MM.1S (cell line): Measurements from ENCODE around the gene COBL.

ENCODE experiments used
- DNase-seq: peaks from one replicate; pipeline ENCODE4 v3.0.0-alpha.2; 2015
- H2AFZ ChIP-seq: fragments of 300-600 bp; sonication (generic); 2 replicates; pipeline ENCODE4 v1.6.0; 2016; ENCODE audit warnings: antibody characterized with exemption, low read length
- H3F3A ChIP-seq: fragments of 300-600 bp; sonication (generic); 2 replicates; pipeline ENCODE4 v1.6.1; 2016; ENCODE audit warnings: mild to moderate bottlenecking, antibody characterized with exemption, low read length, moderate library complexity, mixed read lengths; ENCODE audit not compliant: insufficient read depth
- H3K27ac ChIP-seq: fragments of 300-600 bp; sonication (generic); 2 replicates; pipeline ENCODE4 v1.5.1; 2016; ENCODE audit warnings: mild to moderate bottlenecking, low read length
- H3K27me3 ChIP-seq: fragments of 300-600 bp; sonication (generic); replicated peaks from 2 replicates; pipeline ENCODE4 v1.6.0; 2016; ENCODE audit warnings: low read length; ENCODE audit not compliant: insufficient read depth
- H3K36me3 ChIP-seq: fragments of 300-600 bp; sonication (generic); replicated peaks from 2 replicates; pipeline ENCODE4 v1.6.1; 2016; ENCODE audit warnings: mild to moderate bottlenecking, low read length, mixed read lengths; ENCODE audit not compliant: insufficient read depth
- H3K4me1 ChIP-seq: fragments of 300-600 bp; sonication (generic); 2 replicates; pipeline ENCODE4 v1.6.1; 2016; ENCODE audit warnings: low read length, mixed read lengths
- H3K4me2 ChIP-seq: fragments of 300-600 bp; sonication (generic); 2 replicates; pipeline ENCODE4 v1.6.0; 2016; ENCODE audit warnings: low read depth, low read length
- H3K4me3 ChIP-seq: fragments of 300-600 bp; sonication (generic); 2 replicates; pipeline ENCODE4 v1.5.1; 2016; ENCODE audit warnings: low read length, mixed read lengths
- H3K79me2 ChIP-seq: fragments of 300-600 bp; sonication (generic); 2 replicates; pipeline ENCODE4 v1.6.1; 2016; ENCODE audit warnings: mixed run types, low read length, mixed read lengths
- H3K9ac ChIP-seq: fragments of 300-600 bp; sonication (generic); 2 replicates; pipeline ENCODE4 v1.6.1; 2016; ENCODE audit warnings: low read length, mixed read lengths
- H3K9me2 ChIP-seq: fragments of 300-600 bp; sonication (generic); replicated peaks from 2 replicates; pipeline ENCODE4 v1.6.1; 2016; ENCODE audit warnings: mild to moderate bottlenecking, low read length, mixed read lengths; ENCODE audit not compliant: insufficient read depth
- H3K9me3 ChIP-seq: fragments of 300-600 bp; sonication (generic); replicated peaks from 2 replicates; pipeline ENCODE4 v1.6.1; 2016; ENCODE audit warnings: mild to moderate bottlenecking, low read length, mixed read lengths; ENCODE audit not compliant: insufficient read depth
- H4K20me1 ChIP-seq: fragments of 300-600 bp; sonication (generic); 2 replicates; pipeline ENCODE4 v1.6.1; 2016; ENCODE audit warnings: mild to moderate bottlenecking, low read length, moderate library complexity, mixed read lengths; ENCODE audit not compliant: insufficient read depth
- EZH2 ChIP-seq: fragments of 300-600 bp; sonication (generic); optimal IDR thresholded peaks from 2 replicates; pipeline ENCODE3; 2017; ENCODE audit warnings: low read depth, mild to moderate bottlenecking, antibody characterized with exemption, low read length, mixed read lengths
- EZH2phosphoT487 ChIP-seq: fragments of 300-600 bp; sonication (generic); IDR thresholded peaks from 2 replicates; pipeline ENCODE4 v1.6.1; 2018; ENCODE audit warnings: antibody characterized with exemption, low read length
- TF ChIP-seq, protein P1 (sequence below): fragments of 300-600 bp; sonication (generic); IDR thresholded peaks from 2 replicates; pipeline ENCODE4 v1.5.1; 2016; ENCODE audit warnings: antibody characterized with exemption, low read length, mixed read lengths

Gene COBL

DNA sequence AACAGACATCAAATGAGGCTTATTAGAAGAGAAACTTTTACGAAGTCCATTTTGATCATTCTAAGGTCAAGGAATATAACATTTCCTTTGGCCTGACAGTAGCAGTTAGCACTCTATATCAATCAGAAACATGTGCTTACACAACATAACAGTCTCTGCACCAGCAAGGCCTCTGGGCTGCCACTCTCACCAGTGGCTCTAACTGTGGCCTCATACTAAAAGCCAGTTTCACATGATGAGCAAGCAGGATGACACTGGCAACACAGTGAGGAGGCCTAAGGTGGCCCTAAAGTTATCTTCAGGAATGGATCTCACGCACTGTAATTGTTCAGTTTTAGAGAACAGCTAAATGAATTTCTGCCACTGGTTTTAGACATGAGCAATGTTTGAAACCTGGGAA lies 126.8 kb downstream of the COBL start:
- TF ChIP-seq EZH2phosphoT487 (no peak), EZH2 (no peak)
- TF ChIP-seq, protein P1, sequence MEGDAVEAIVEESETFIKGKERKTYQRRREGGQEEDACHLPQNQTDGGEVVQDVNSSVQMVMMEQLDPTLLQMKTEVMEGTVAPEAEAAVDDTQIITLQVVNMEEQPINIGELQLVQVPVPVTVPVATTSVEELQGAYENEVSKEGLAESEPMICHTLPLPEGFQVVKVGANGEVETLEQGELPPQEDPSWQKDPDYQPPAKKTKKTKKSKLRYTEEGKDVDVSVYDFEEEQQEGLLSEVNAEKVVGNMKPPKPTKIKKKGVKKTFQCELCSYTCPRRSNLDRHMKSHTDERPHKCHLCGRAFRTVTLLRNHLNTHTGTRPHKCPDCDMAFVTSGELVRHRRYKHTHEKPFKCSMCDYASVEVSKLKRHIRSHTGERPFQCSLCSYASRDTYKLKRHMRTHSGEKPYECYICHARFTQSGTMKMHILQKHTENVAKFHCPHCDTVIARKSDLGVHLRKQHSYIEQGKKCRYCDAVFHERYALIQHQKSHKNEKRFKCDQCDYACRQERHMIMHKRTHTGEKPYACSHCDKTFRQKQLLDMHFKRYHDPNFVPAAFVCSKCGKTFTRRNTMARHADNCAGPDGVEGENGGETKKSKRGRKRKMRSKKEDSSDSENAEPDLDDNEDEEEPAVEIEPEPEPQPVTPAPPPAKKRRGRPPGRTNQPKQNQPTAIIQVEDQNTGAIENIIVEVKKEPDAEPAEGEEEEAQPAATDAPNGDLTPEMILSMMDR = no peak
- Histone ChIP-seq H3K36me3 (no peaks in the 10 kb centered on the region), H3K9me3 (no peaks in the 10 kb centered on the region), H3K27me3 (no peaks in the 10 kb centered on the region), H3K4me1 (no peaks in the 10 kb centered on the region), H4K20me1 (no peaks in the 10 kb centered on the region), H3K9ac (no peak overlapping the region), H3K9me2 (no peaks in the 10 kb centered on the region), H3K4me2 (no peak overlapping the region), H2AFZ (no peak overlapping the region), H3F3A (no peaks in the 10 kb centered on the region), H3K27ac (no peak overlapping the region), H3K4me3 (no peak overlapping the region), H3K79me2 (no peaks in the 10 kb centered on the region)
- no peak for DNase-seq

DNA sequence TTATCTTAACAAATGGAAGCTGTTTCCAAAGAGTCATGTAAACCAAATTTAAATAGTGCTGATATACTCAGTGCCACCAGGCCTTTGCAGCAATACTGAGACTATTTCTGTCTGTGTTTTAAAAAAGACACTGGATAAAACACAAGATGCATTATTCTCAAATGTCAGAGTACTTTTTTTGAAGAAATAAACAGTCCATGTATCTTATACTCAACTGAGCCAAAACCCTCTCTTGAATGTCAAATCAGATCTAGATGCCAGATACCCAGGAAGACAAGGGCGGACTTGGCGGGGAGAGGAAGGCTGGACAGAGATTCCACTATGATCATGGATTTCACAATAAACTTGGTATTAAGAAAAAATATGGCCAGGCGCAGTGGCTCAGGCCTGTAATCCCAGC lies 127.6 kb downstream of the COBL start:
- Histone ChIP-seq H4K20me1 (no peaks in the 10 kb centered on the region), H3F3A (no peaks in the 10 kb centered on the region), H3K27ac (no peak overlapping the region), H3K79me2 (no peaks in the 10 kb centered on the region), H3K36me3 (no peaks in the 10 kb centered on the region), H3K4me1 (no peaks in the 10 kb centered on the region), H2AFZ (no peak overlapping the region), H3K4me2 (no peak overlapping the region), H3K27me3 (no peaks in the 10 kb centered on the region), H3K9ac (no peak overlapping the region), H3K9me2 (no peaks in the 10 kb centered on the region), H3K9me3 (no peaks in the 10 kb centered on the region), H3K4me3 (no peak overlapping the region)
- no peak for DNase-seq
- TF ChIP-seq, protein P1 = no peak
- TF ChIP-seq EZH2phosphoT487 (no peak), EZH2 (no peak)

DNA sequence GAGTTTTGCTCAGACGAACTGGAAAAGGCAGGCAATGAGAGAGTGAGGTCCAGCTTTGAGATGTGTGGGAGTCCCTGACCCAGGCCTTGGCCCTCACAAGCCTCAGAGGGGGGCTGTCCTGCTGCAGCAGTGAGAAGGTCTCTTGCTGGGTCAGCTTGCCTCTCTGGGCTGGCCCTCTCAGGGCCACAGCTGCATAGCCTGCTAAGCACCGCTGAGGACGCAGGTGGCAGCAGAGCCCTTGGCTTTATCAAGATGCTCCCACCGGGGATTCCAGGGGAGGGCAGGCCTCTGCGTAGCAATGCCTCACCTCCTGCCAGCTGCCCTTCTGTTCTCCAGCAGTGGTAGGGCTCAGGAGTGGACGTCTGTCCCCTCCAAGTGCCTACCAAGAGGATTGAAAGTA lies 128.7 kb downstream of the COBL start:
- no peaks in the 10 kb centered on the region for H3K36me3 ChIP-seq
- no peaks in the 10 kb centered on the region for H3K9me2 ChIP-seq
- H3K9ac ChIP-seq = no peak overlapping the region
- no peaks in the 10 kb centered on the region for H4K20me1 ChIP-seq
- H3K9me3 ChIP-seq = no peaks in the 10 kb centered on the region
- no peak overlapping the region for H3K4me3 ChIP-seq
- no peaks in the 10 kb centered on the region for H3K79me2 ChIP-seq
- H3K4me2 ChIP-seq = no peak overlapping the region
- no peak for DNase-seq
- no peaks in the 10 kb centered on the region for H3K4me1 ChIP-seq
- no peaks in the 10 kb centered on the region for H3K27me3 ChIP-seq
- TF ChIP-seq EZH2phosphoT487 (no peak), EZH2 (no peak)
- TF ChIP-seq, protein P1 = no peak
- H3K27ac ChIP-seq = no peak overlapping the region
- no peaks in the 10 kb centered on the region for H3F3A ChIP-seq
- no peak overlapping the region for H2AFZ ChIP-seq

DNA sequence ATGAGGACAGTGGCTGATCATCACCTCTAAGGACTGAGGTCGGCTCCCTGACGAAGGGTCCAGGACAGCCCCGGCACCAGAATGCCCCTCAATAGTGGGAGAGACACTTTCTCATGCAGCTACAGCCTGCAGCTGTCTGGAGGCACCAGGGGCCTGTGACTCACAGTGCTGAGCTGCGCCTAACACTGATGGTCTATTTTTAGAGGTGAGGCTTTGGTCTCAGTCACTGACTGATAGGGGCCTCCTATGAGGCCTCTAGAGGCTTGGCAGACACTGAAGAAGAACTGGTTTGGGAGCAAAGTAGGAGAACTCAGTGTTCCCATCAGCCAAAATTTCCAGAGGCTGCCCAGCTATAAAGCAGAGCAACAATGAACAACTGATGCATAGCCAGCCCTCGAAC lies 130.1 kb downstream of the COBL start:
- no peak overlapping the region for H2AFZ ChIP-seq
- H3K4me3 ChIP-seq = no peak overlapping the region
- no peak overlapping the region for H3K4me2 ChIP-seq
- TF ChIP-seq EZH2phosphoT487 = no peak
- TF ChIP-seq, protein P1 = no peak
- TF ChIP-seq EZH2 = no peak
- H3K9me3 ChIP-seq = no peaks in the 10 kb centered on the region
- H3F3A ChIP-seq = no peaks in the 10 kb centered on the region
- no peaks in the 10 kb centered on the region for H3K79me2 ChIP-seq
- no peaks in the 10 kb centered on the region for H3K36me3 ChIP-seq
- H4K20me1 ChIP-seq = no peaks in the 10 kb centered on the region
- H3K9me2 ChIP-seq = no peaks in the 10 kb centered on the region
- H3K27ac ChIP-seq = no peak overlapping the region
- DNase-seq = no peak
- no peaks in the 10 kb centered on the region for H3K4me1 ChIP-seq
- no peak overlapping the region for H3K9ac ChIP-seq
- H3K27me3 ChIP-seq = no peaks in the 10 kb centered on the region
